ENCODE measurements around the gene SERPINA5.

DNA sequence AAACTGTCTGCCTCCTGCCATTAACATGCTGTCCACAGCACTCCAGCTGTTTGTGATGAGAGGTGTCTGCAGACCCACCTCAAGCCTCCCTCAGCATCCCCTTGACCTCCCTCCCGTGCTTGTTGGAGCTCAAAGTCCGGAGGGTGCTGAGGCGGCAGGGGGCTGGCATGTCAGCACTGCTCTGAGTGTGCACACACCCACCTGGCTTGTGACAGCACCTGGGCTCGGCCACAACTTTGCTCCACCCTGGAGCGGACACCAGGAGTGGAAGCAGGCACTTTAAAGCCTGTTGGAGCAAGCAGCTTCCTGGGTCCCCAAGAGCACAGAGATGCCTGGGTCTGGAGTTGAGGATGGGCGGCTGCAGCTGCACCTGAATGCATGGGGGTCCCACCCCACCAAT lies 51.9 kb downstream of the SERPINA5 start:
- no peak for TF ChIP-seq EZH2 (optimal IDR thresholded peaks at IDR 0.05; ENCODE audit: low read depth, low read length)
- TF ChIP-seq, protein P1, sequence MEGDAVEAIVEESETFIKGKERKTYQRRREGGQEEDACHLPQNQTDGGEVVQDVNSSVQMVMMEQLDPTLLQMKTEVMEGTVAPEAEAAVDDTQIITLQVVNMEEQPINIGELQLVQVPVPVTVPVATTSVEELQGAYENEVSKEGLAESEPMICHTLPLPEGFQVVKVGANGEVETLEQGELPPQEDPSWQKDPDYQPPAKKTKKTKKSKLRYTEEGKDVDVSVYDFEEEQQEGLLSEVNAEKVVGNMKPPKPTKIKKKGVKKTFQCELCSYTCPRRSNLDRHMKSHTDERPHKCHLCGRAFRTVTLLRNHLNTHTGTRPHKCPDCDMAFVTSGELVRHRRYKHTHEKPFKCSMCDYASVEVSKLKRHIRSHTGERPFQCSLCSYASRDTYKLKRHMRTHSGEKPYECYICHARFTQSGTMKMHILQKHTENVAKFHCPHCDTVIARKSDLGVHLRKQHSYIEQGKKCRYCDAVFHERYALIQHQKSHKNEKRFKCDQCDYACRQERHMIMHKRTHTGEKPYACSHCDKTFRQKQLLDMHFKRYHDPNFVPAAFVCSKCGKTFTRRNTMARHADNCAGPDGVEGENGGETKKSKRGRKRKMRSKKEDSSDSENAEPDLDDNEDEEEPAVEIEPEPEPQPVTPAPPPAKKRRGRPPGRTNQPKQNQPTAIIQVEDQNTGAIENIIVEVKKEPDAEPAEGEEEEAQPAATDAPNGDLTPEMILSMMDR (IDR thresholded peaks at IDR 0.05; ENCODE audit: low read length) = no peak
